ENCODE data around the gene NAA40.

Gene NAA40

GRCh38 chr11:63993100-63993499 is 54.3 kb downstream of the NAA40 start:
- no peak for DNase-seq

DNA sequence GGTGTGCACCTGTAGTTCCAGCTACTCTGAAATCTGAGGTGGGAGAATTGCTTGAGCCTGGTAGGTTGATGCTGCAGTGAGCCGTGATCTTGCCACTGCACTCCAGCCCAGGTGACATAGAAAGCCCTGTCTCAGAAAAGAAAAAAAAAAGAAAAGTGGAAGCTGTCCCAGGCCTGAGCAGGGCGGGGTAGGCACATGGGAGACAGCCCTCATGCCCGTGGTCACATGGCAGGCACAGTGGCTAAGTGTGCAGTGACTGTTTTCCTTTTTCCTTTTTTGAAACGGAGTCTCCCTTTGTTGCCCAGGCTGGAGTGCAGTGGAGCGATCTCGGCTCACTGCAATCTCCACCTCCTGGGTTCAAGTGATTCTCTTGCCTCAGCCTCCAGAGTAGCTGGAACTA is 55.2 kb downstream of the NAA40 start:
- DNase-seq = no peak

DNA sequence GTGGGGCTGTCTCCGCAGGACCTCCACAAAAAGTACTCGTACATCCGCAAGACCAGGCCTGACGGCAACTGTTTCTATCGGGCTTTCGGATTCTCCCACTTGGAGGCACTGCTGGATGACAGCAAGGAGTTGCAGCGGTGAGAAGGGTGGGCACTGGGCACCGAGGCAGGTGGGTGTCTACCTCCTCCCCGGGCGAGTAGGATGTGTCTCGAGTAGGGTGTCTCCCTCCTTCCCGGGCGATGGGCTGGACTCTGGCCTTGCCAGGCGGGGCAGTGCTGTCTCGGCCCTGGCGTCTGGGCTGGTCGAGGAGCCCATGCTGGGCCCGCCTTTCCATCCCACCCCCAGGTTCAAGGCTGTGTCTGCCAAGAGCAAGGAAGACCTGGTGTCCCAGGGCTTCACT is 57.7 kb downstream of the NAA40 start:
- DNase-seq = no peak

DNA sequence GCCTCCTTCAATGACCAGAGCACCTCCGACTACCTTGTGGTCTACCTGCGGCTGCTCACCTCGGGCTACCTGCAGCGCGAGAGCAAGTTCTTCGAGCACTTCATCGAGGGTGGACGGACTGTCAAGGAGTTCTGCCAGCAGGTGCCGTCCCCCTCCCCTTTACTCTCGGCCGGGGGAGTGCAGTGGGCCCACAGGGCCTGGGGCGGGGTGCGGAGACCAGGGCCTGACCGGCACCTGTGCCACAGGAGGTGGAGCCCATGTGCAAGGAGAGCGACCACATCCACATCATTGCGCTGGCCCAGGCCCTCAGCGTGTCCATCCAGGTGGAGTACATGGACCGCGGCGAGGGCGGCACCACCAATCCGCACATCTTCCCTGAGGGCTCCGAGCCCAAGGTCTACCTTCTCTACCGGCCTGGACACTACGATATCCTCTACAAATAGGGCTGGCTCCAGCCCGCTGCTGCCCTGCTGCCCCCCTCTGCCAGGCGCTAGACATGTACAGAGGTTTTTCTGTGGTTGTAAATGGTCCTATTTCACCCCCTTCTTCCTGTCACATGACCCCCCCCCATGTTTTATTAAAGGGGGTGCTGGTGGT is 58.4 kb downstream of the NAA40 start:
- DNase-seq = no peak

- no peak for DNase-seq
These were observed 59.1 kb downstream of the NAA40 start for GRCh38 chr11:63997801-63998337.

- peak; percentile 8 for DNase-seq
These were observed 60.0 kb downstream of the NAA40 start for GRCh38 chr11:63998558-63999348.

DNA sequence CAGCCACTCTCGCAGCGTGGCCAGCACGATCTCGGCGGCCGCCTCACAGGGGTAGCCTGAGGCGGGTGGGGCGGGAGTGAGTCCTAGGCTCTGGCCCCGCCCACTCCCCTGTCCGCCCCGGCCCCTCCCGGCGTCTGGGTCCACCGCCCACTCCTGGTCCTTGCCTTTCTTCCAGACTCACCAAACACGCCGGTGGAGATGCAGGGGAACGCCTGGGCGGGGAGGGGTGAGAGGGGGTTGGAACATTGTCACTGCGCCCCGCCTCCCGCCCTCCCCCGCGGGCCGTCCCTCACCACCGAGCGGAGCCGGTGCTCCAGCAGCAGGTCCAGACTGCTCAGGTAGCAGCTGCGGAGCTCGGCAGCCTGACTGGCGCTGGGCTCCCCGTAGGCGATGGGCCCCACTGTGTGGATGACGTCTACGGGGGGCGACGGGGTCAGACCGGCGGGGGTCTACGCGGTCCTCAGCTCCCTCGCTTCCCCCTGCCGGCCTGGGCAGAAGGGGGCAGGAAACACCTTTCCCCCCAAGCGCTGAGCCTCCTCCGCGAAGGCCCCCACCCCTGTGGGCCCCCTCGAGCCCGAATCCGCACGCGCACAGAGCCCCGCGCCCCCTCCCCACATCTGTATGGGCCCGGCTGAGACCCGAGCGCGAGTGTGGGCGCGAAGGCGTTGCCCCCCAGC is 60.7 kb downstream of the NAA40 start:
- DNase-seq = peak; percentile 64

GRCh38 chr11:64000026-64000739 is 61.4 kb downstream of the NAA40 start:
- peak; percentile 68 for DNase-seq

DNA sequence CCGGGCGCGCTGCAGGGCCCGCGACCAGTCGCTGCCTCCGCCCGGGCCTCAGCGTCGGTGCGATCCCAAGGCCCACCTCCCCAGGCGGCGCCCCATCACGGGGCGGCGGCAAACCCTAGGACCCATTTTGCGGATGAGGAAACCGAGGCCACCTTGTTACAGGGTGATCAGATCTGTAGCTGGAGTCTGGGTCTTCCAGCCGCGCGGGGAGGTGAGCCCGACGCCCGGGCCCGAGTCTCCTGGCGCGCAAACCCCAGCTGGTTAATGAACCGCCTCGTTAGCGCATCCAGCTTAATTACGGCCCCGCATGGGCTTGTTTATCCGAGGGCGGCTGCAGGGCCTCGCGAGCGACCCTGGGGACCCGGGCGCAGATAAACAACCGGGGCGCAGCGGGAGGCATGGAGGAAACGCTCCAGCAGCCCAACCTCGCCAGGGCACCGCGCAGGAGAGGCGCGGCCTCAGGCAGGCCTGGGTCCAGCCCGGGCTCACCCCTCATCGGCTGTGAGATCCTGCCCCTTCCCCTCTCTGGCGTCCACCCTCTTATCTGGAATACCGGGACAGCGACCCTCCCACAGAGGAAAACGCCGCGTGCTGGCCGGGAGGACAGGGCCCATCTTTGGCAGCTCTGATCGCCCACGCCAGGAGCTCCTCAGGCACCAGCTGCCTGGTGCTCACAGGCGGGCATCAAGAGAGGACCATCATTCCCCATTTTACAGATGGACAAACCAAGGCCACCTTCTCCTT is 62.1 kb downstream of the NAA40 start:
- no peak for DNase-seq

DNA sequence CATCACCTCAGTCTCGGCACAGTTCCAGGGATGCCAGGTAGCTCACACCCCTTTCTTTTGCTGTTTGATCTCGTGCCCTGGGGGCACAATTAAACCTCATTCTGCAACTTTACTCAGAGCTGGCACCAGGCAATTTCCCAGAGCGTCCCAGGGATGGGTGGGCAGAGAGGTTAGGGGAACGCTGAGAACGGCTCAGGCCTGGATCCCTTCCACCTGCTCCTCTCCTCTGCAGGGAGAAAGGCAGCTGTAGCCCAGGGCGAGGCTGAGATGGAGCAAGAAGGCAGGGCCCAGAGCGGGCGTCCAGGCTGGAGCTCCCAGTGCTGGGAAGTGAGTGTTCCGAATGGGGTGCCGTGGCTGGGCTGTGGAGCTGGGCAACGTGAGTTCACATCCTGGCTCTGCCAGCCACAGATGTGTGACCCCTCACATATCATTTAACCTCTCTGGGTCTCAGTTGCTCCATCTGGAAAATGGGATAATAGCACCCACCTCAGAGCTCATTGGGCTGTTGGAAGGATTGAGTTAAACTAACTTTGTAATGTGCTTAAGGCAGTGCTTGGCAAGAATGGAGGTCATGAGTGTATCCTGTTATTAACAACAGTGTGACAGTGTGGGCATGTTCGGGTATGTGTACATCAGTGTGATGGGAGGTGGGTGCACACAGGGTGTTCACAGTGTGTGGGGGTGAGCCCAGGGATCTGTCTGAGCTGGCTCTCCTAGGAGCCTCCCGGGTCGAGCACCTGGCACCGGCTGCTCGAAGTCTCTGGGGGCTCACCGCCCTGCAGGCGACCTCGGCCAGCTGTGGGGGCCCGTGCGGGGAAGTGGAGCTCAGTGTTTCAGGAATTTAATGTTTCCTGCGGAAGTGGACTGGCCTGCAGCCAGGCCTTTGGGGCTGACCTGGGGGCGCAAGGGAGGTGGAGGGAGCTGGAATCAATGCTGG is 63.0 kb downstream of the NAA40 start:
- no peak for DNase-seq

DNA sequence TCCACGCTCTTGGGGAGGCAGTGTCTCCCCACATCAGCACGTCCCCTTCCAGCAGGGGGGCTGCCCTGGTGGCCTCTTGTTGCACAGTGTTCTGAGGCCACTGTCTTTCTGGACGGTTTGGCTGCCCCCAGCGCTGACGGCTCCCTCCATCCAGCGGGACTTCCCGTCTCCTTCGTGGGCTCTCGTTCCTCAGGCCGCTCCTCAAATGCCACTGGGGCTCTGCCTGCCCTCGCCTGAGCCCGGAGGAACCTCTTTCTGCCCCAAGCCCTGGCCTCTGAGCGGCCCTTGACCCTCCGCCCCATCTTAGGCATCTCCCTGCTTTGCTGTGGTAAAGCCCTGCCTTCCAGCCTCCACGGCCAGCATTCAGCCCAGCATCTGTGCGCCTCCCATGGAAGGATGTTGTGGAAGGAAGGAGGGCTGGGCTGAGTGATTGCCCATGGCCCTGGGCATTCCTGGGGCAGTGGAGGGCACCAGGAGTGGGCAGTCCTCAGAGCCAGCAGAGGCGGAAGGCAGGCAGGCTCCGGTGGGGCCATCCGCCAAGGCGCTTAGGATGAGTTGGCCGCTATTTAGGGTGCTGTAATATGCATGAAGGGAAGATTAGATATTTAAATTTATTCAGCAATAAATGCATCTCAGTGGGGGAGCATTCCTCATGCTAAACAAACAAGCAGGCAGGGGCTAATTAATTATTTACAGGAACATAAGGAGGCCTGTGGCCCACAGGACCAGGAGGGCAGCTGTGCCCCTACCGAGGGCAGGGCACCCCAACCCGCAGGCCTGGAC is 65.2 kb downstream of the NAA40 start:
- DNase-seq = no peak

- DNase-seq = no peak
These were observed 65.8 kb downstream of the NAA40 start for GRCh38 chr11:64004590-64004984.

DNA sequence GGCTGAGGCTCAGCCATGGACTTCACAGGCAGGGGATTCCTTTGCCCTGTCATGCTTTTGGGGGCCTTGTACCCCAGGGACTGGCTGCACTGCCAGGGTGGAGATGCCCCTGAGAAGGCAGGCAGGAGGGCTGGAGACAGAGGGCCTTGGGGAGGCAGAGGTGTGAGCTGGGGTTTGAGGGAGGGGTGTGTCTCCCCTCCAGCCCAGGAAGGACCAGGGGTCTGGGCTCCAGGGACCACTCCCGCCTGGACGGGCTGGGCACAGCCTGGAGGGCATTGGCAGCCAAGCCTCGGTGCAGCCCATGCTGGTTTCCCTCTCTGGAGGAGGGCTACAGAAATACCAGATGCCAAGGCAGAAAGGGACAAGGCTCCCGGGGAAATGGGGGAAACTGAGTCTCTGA is 66.9 kb downstream of the NAA40 start:
- no peak for DNase-seq

GRCh38 chr11:64006398-64006797 is 67.6 kb downstream of the NAA40 start:
- DNase-seq = no peak

Measured in activated CD4-positive, alpha-beta T cell treated with anti-CD3 and anti-CD28 coated beads, Interleukin-2, amount 50 U/mL, for 1 hour (primary cell).